H1 (cell line): ENCODE measurements around the gene GTPBP1. TPM values are rescaled to one million over a fixed set of nuclear protein-coding genes. Genes with fewer than 3 reads are reported as not detected.

Experiments used
- BCL11A ChIP-seq, 2 experiments: IDR thresholded peaks; one replicate each; pipeline ENCODE4 v1.6.1; 2011; ENCODE audit warnings: low read depth in 2 of 2, low read length in 2 of 2, mild to moderate bottlenecking in 2 of 2
- BRCA1 ChIP-seq: IDR thresholded peaks from 2 replicates; pipeline ENCODE4 v1.6.1; 2012; ENCODE audit warnings: low read depth, low read length, improper control_type of control experiment
- CEBPB ChIP-seq: IDR thresholded peaks from 2 replicates; pipeline ENCODE4 v1.6.1; 2012; ENCODE audit warnings: low read depth, low read length
- CHD2 ChIP-seq: IDR thresholded peaks from 2 replicates; pipeline ENCODE4 v1.6.1; 2012; ENCODE audit warnings: low read length, improper control_type of control experiment
- CTBP2 ChIP-seq: IDR thresholded peaks from 2 replicates; pipeline ENCODE4 v1.7.0; 2011; ENCODE audit warnings: borderline replicate concordance, mild to moderate bottlenecking, moderate library complexity, mixed read lengths, low read length; ENCODE audit not compliant: insufficient read depth, insufficient read length
- HDAC2 ChIP-seq, 2 experiments: fragments of 300-600 bp in 1 of 2; sonication (generic) in 1 of 2; IDR thresholded peaks; 2 replicates each; pipeline ENCODE4 v1.6.1; 2011 to 2012; ENCODE audit warnings: low read depth in 2 of 2, low read length in 2 of 2, mild to moderate bottlenecking in 2 of 2, moderate library complexity in 2 of 2, borderline replicate concordance in 1 of 2, inconsistent platforms in 1 of 2
- HDAC6 ChIP-seq: IDR thresholded peaks from one replicate; pipeline ENCODE4 v1.7.1; 2012; ENCODE audit warnings: low read depth, mild to moderate bottlenecking, inconsistent platforms, low read length, moderate library complexity
- POLR2A ChIP-seq, 2 experiments: IDR thresholded peaks; 1 replicate in 1 of 2; 2 replicates in 1 of 2; pipeline ENCODE4 v1.6.1; 2011; ENCODE audit warnings: low read depth in 2 of 2, low read length in 2 of 2, mild to moderate bottlenecking in 2 of 2; ENCODE audit errors: control extremely low read depth in 1 of 2
- RAD21 ChIP-seq, 2 experiments: IDR thresholded peaks in 1 of 2; conservative IDR thresholded peaks in 1 of 2; 2 replicates each; pipeline ENCODE4 v1.6.1; 2011; ENCODE audit warnings: low read depth in 2 of 2, low read length in 2 of 2, improper control_type of control experiment in 1 of 2, inconsistent platforms in 1 of 2, mild to moderate bottlenecking in 1 of 2, moderate library complexity in 1 of 2
- RBBP5 ChIP-seq: IDR thresholded peaks from 2 replicates; pipeline ENCODE4 v1.7.1; 2012; ENCODE audit warnings: low read depth, mild to moderate bottlenecking, inconsistent platforms, low read length, moderate library complexity, borderline replicate concordance
- SIRT6 ChIP-seq: IDR thresholded peaks from one replicate; pipeline ENCODE4 v1.7.1; 2012; ENCODE audit warnings: low read length, inconsistent platforms
- polyA plus RNA-seq, 7 experiments: library from polyadenylated mRNA; depleted of rRNA in 3 of 7; stranded (reverse) in 5 of 7; unstranded in 2 of 7; fragments of >200 nt in 5 of 7; fragments of 200-250 nt in 2 of 7; gene quantifications; 1 replicate in 5 of 7; 2 replicates in 1 of 7; 4 replicates in 1 of 7; pipeline versions ENCODE4 v1.2.1 to v1.2.3, GENCODE V29; 2011 to 2013; ENCODE audit warnings: missing spikeins in 2 of 7, mixed read lengths in 2 of 7
- total RNA-seq: library from RNA; stranded (reverse); fragmentation: NEBNext Ultra II Directional; extraction: Animal tissue kit (Norgen Biotek cat#: 25700); gene quantifications from 2 replicates; pipeline ENCODE4 v1.2.1, GENCODE V29; 2021

GTPBP1 gene
- total and polyA plus RNA-seq, 2 of the 8 experiments (the other 6 are each of a cell fraction or from before 2014, with no cell fraction given), result 53.1 to 91.8 TPM

- no peak for TF ChIP-seq HDAC2 (IDR thresholded peaks at IDR 0.05; ENCODE audit: borderline replicate concordance in 1 of 2, low read depth in 2 of 2, low read length in 2 of 2)
- no peak for TF ChIP-seq RAD21 (IDR thresholded peaks at IDR 0.05 in 1 of 2, conservative IDR thresholded peaks at IDR 0.05 in 1 of 2; ENCODE audit: low read depth in 2 of 2, low read length in 2 of 2)
- no peak for TF ChIP-seq POLR2A (IDR thresholded peaks at IDR 0.05; ENCODE audit: control extremely low read depth in 1 of 2, low read depth in 2 of 2, low read length in 2 of 2)
- no peak for TF ChIP-seq BRCA1
- TF ChIP-seq SIRT6, result no peak
- TF ChIP-seq BCL11A (IDR thresholded peaks at IDR 0.05; ENCODE audit: low read depth in 2 of 2, low read length in 2 of 2), result no peak
- no peak for TF ChIP-seq RBBP5
- no peak for TF ChIP-seq CEBPB
- TF ChIP-seq CHD2, result no peak
- TF ChIP-seq CTBP2, result no peak
- no peak for TF ChIP-seq HDAC6
Observed at GRCh38 chr22:38730411-38730871, 24.7 kb downstream of the GTPBP1 start (continued).
